Right hindlimb (tissue), 1 donor: ENCODE data around the gene CAPN15.
"Not testable (repeated sequence)": the region's sequence is repeated elsewhere in the genome, so short reads cannot be mapped to it uniquely, and the experiment has no call there.

ENCODE experiments used
- DNase-seq: peaks from one replicate; pipeline ENCODE4 v3.0.0-alpha.2; 2018

CAPN15 gene

GRCh38 chr16:595094-595528 is 67.6 kb downstream of the CAPN15 start:
- DNase-seq: no peak

- no peak for DNase-seq
Observed at GRCh38 chr16:595942-596735, 68.6 kb downstream of the CAPN15 start.

- no peak for DNase-seq
Observed at GRCh38 chr16:596736-597060, 69.2 kb downstream of the CAPN15 start.

- not testable (repeated sequence) for DNase-seq
Observed at GRCh38 chr16:597655-598054, 70.1 kb downstream of the CAPN15 start.

- no peak for DNase-seq
Observed at GRCh38 chr16:598823-599739, 71.6 kb downstream of the CAPN15 start.

GRCh38 chr16:600781-601180 is 73.3 kb downstream of the CAPN15 start:
- no peak for DNase-seq

- DNase-seq: no peak
Observed at GRCh38 chr16:603933-604332, 76.4 kb downstream of the CAPN15 start.
